Muscle of arm (tissue), 12 donors: Measurements from ENCODE around the gene RORC. TPM values are rescaled to one million over a fixed set of nuclear protein-coding genes. Genes with fewer than 3 reads are reported as not detected.
"Not testable (repeated sequence)": the region's sequence is repeated elsewhere in the genome, so short reads cannot be mapped to it uniquely, and the experiment has no call there.

Experiments
- DNase-seq: peaks from one replicate; pipeline ENCODE4 v3.0.0-alpha.2; 2013
- polyA plus RNA-seq, 12 donors: library from polyadenylated mRNA; unstranded; fragments of 120-200 nt; gene quantifications; one replicate each; pipeline ENCODE4 v1.2.1, GENCODE V29; 2013; ENCODE audit not compliant: insufficient read length in 12 of 12

The RORC gene
- polyA plus RNA-seq, 12 donors = 1.8 to 12.2 (median 6.2) TPM; not detected in 1

DNA sequence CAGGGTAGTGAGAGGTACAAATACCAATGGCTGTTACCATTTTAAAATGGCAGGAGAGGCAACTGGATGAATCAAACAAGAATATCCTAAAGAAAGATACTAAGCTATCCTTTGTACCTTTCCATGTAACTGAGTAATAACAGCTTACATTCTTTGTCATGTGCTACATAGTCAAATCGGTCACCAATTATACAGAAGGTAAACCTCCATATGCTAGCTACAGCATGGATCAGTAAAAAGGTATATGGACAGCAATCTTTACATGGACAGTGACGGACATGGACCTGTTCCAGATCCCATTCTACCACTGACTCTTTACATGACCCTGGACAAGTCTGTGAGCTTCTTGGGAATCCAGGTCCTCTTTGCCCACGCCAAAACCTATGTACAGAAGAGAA is 54.9 kb downstream of the RORC start:
- no peak for DNase-seq

DNA sequence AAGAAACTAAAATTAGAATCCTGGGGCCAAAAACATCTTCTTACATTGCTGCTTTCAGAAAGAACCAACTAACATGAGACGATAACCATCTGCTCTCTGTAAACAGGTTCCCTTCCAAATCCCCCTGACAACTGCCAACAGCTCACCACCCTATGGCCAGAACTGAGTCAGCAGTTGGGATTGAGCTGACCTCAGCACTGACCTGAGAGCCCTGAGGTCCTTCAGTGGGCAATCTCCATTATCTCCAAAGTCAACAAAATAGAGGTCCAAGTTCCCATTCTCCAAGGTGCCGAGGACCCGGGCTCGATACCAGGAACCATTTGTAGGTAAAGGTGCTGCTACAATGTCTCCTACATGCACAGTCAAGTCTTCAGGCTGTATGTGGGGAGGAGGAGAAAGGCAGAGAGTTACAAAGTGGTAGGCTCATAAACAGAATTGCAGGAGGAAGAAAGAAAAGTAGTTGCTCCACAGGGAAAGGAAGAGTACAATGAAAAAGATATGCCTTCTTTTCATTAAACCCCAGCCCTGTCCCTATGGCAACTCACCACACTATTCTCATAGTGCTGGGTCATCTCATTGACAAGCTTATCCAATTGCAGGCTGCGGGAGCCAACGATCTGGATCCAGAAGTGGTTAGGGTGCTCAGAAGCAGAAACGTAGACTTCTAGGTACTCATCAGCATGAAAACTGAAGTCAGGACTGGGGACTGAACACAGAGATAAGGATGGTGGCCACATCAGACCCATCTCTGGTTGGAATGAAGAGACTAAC is 55.5 kb downstream of the RORC start:
- DNase-seq = no peak

DNA sequence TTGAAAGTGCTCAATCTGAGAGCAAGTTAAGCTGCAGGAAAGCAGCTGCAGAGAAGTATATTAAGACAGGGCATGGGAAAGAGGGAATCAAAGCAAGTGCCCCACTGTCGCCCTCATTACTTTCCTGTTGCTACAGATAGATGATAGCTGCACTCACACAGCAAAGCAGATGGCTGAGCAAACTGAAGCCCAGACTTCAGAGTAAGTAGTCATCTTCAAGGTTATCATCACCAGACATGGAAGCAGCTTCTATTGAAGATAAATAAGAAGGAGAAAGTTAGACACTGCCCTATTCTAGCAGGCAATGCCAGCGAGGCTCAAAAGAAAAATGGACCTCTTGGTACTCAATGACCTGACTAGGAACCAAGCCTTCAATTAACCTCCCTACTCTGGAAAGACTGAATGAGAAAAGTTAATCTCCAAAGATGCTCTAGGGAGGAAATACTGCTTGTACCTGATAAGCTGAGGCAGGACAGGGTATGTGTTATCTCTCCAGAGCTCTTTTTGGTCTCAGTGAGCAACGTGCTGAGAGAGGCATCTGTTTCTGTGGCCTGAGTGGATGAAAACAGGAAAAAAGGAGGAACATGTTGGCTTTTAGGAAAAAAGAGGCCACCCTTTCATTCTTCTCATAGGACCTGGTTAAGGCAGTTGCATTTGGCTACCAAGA is 57.2 kb downstream of the RORC start:
- no peak for DNase-seq

DNA sequence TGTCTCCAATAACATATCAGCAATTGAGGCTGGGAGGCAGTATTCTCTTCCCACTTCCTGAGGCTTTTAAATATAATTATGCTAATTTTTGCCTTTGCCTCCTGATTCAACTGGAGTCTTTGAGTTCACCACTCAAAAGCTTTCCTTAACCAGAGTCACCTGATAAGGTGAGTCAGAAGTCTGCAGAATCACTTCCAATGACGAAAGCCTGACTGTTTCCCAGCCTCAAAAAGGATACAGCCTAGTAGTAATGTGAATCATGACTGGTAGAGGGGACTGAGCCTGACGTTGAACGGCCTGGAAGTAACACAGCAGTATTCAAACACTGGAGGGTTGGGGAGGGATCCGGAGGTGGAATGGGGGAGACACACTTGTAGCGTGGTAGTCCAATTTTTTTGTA is 57.9 kb downstream of the RORC start:
- DNase-seq = no peak

DNA sequence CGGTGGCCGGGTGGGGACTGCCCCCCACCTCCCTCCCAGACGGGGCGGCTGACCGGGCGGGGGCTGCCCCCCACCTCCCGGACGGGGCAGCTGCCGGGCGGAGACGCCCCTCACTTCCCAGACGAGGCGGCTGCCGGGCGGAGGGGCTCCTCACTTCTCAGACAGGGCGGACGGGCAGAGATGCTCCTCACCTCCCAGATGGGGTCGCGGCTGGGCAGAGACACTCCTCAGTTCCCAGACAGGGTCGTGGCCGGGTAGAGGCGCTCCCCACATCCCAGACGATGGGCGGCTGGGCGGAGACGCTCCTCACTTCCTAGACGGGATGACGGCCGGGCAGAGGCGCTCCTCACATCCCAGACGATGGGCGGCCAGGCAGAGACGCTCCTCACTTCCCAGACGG is 62.3 kb downstream of the RORC start:
- DNase-seq = not testable (repeated sequence)

DNA sequence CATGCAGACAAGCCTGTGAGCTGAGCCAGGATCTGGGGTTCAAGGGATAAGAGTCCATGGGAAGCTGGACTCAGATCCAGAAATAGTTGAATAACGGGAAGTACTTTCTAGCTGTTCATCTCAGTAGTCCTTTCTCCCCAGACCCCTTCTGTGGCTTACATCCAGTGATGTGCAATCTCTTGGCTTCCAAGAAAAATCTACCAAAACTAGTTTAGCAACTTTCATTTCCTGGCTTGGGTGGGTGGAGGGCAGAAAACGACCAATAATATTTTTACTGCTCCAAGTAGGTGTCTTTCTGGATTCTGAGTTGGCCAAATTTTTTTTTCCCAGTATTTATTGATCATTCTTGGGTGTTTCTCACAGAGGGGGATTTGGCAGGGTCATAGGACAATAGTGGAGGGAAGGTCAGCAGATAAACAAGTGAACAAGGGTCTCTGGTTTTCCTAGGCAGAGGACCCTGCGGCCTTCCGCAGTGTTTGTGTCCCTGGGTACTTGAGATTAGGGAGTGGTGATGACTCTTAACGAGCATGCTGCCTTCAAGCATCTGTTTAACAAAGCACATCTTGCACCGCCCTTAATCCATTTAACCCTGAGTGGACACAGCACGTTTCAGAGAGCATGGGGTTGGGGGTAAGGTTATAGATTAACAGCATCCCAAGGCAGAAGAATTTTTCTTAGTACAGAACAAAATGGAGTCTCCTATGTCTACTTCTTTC is 63.1 kb downstream of the RORC start:
- DNase-seq = not testable (repeated sequence)

DNA sequence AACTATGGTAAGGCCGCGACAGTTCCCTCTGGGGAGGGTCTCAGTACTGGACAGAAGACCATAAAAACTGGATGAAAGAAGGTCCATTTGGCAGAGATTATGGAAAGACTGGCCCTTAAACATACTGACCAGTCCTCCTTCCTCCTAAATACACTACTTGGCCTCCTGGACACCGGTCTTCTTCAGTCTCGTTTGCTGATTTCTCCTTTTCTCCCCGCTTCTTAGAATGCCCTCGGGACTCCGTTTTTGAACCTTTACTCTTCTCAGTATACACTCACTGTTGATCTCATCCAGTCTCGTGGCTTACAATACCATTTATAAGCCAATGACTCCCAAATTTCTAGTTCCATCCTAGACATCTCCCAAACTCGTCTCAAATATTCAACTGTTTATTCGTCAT is 67.6 kb downstream of the RORC start:
- DNase-seq = no peak

DNA sequence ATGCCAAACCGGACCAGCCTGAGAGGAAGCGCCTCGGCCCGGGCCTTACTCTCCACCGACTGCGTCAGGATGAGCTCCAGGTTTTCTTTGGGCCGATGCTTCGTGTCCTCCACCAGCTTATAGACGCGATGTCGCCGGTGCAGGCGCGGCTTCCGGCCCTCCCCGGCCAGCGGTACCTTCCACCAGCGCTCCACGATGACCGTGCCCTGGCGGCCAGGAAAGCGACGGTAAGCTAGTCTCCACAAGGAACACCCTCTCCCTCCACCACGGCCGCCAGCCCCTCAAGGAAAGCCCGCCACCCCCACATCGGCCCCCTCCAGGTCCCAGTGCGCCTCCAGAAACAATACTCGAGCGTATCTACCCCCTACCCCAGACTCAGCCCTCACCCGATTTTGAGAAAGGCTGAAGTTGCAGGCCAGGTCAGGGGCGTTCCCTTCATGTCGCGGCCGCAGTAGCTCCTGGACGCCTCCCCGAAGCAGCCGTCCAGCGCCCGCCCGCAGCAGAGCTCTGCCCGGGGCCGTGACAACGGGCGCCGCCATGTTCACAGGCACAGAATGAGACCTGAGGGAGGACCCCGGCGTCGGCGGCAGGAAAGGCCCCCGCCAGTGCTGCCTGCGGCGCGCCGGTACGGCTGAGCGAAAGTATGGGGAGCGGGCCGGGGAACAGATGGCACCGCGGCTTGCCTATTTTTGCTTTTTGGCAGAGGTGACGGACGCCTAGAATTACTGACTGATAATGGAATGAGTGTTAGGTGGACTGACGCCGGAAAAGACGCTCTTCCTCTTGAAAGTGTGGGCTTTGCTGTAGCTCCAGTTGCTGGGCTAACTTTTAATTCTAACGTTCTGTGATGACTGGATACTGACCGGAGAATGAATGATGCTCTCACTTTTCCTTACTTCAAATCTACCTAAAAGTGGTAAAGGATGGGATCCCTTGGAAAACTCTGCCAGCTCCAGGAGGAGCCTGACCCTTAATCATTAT is 68.4 kb downstream of the RORC start, which contains the start of gene MRPL9:
MRPL9 (minus strand) TSS at position 556 of the 981 bp plus-strand sequence; CDS start at position 539, 17 bp downstream.
- peak; percentile 84 for DNase-seq

DNA sequence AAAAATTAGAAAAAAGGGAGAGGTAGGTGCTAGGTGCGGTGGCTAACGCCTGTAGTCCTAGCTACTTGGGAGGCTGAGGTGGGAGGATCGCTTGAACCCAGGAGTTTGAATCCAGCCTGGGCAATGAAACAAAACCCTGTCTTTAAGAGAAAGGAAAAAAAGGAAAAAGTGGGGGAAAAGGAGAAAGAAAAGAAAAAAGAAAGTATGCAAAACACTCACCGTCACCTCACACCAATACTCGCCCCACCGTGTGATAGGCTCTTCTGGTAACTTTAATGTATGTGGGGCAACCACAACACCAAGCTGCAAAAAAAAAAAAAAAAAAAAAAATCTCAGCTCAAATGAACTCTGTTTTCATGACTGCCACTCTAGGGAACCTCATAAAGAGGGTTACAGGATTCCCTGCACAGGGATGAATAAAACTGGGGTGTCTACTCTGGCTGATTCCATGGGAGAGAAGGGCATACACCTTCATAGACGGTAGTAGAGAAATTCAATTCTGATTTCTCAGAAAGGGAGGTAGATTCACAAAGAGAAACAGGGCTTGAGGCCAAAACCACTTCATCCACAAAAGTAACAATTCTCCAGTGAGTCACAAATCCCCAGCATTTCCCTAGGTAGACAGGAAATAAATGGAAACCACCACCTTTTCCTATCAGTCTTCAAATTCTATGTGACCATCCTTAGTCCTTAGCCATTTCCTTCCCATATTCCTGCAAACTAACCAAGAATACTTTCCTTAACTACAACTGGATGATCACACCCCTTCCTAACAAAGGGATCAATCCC is 70.8 kb downstream of the RORC start:
- DNase-seq = no peak

DNA sequence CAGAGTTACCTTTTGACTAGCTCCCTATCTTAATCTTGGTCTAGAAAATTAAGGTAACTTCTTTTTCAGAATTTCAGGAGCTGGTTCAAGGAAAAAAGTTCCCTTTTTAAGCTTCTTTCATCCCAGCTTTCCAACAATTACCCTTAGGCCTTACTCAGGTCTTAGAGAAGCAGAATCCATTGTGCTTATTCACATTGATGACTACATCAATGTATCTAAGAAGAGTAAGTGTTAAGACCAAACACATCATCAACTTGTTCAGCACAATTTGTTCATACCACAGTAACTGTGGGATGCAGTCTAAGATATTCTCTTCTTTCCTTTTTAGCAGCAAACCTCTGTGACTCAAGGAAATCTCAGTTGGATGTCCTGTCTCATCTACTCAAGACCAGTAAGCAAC is 72.4 kb downstream of the RORC start:
- DNase-seq = no peak

DNA sequence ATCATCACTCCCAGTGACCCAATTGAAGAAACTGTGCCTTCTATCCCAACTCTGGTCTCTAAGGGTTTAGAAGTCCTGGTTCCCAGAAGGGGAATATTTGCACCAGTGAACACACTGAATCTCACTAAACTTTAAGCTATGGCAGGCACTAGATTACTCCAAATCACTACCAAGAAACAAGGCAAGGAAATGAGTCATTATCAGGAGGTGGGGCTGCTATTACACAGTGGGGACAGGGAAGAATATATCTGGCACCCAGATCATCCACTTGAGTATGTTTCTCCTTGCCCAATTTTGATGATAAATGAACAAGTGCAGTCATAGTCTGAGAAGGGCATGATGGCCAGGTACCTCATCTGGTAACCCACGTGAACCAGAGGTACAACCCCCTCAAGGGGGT is 75.3 kb downstream of the RORC start:
- no peak for DNase-seq

Other genes with a start within 250 kb of the RORC start
- 10 to 100 TPM in 11 of 12 donors, not detected in 1; 19.3 to 28.0 (median 20.7) TPM for gene SNX27, start 219.8 kb downstream of the RORC start, polyA plus RNA-seq
- 10 to 100 TPM in 1 of 12 donors, 1 to 10 TPM in 1, under 1 TPM in 9, not detected in 1; 0.24 to 22.4 (median 0.75) TPM for gene CELF3, start 115.0 kb downstream of the RORC start, polyA plus RNA-seq
- gene RIIAD1, start 110.3 kb downstream of the RORC start, polyA plus RNA-seq = 1 to 10 TPM in 9 of 12 donors, under 1 TPM in 1, not detected in 2; 0.95 to 2.1 (median 1.3) TPM
- gene MRPL9, start 68.3 kb downstream of the RORC start, polyA plus RNA-seq = 10 to 100 TPM in 11 of 12 donors, not detected in 1; 53.7 to 91.3 (median 75.7) TPM
- 1 to 10 TPM in 10 of 12 donors, not detected in 2; 3.5 to 6.0 (median 4.3) TPM for gene TDRKH, start 41.3 kb downstream of the RORC start, polyA plus RNA-seq
- gene LINGO4, start 26.4 kb downstream of the RORC start, polyA plus RNA-seq = under 1 TPM in 10 of 12 donors, not detected in 2; 0.07 to 0.67 (median 0.33) TPM
- under 1 TPM in 7 of 12 donors, not detected in 5; 0.09 to 0.62 (median 0.22) TPM for gene C2CD4D, start 8.0 kb upstream of the RORC start, polyA plus RNA-seq
- 10 to 100 TPM in 1 of 12 donors, 1 to 10 TPM in 2, under 1 TPM in 7, not detected in 2; 0.35 to 11.0 (median 0.62) TPM for gene THEM5, start 21.9 kb upstream of the RORC start, polyA plus RNA-seq
- gene THEM4, start 77.7 kb upstream of the RORC start, polyA plus RNA-seq = 10 to 100 TPM in 11 of 12 donors, not detected in 1; 11.6 to 24.9 (median 16.5) TPM
- gene S100A10, start 162.1 kb upstream of the RORC start, polyA plus RNA-seq = 100 to 1,000 TPM in 11 of 12 donors, not detected in 1; 174 to 624 (median 240) TPM
- 100 to 1,000 TPM in 11 of 12 donors, not detected in 1; 136 to 469 (median 213) TPM for gene S100A11, start 205.2 kb upstream of the RORC start, polyA plus RNA-seq